ENCODE data around the gene SLFNL1.

The SLFNL1 gene

GRCh38 chr1:40985875-40986274 is 35.6 kb downstream of the SLFNL1 start:
- no peak for DNase-seq

- no peak for DNase-seq
Measured at GRCh38 chr1:40985161-40985560, 36.4 kb downstream of the SLFNL1 start.

- no peak for DNase-seq
Measured at GRCh38 chr1:40984531-40984930, 37.0 kb downstream of the SLFNL1 start.

- no peak for DNase-seq
Measured at GRCh38 chr1:40984066-40984465, 37.5 kb downstream of the SLFNL1 start.

- no peak for DNase-seq
Measured at GRCh38 chr1:40983286-40983685, 38.2 kb downstream of the SLFNL1 start.

- DNase-seq = no peak
Measured at GRCh38 chr1:40982721-40983120, 38.8 kb downstream of the SLFNL1 start.

GRCh38 chr1:40981691-40982448 is 39.7 kb downstream of the SLFNL1 start:
- no peak for DNase-seq

GRCh38 chr1:40980453-40981121 is 40.9 kb downstream of the SLFNL1 start:
- DNase-seq = peak; percentile 60

GRCh38 chr1:40980068-40980452 is 41.5 kb downstream of the SLFNL1 start:
- no peak for DNase-seq

- DNase-seq = peak; percentile 87
Measured at GRCh38 chr1:40979241-40980067, 42.1 kb downstream of the SLFNL1 start, which contains the start of gene CTPS1. Gene CTPS1, plus strand, starts transcription at chr1:40979696. Its CDS starts 3,595 bp downstream, at chr1:40983291.

- no peak for DNase-seq
Measured at GRCh38 chr1:40978886-40979240, 42.7 kb downstream of the SLFNL1 start.

- DNase-seq = no peak
Measured at GRCh38 chr1:40977716-40978115, 43.8 kb downstream of the SLFNL1 start.

GRCh38 chr1:40976952-40977690 is 44.4 kb downstream of the SLFNL1 start:
- DNase-seq = no peak

- no peak for DNase-seq
Measured at GRCh38 chr1:40974945-40975344, 46.6 kb downstream of the SLFNL1 start.

- no peak for DNase-seq
Measured at GRCh38 chr1:40973912-40974311, 47.6 kb downstream of the SLFNL1 start.

- no peak for DNase-seq
Measured at GRCh38 chr1:40971966-40972365, 49.6 kb downstream of the SLFNL1 start.

- DNase-seq = no peak
Measured at GRCh38 chr1:40969445-40969844, 52.1 kb downstream of the SLFNL1 start.

- no peak for DNase-seq
Measured at GRCh38 chr1:40966417-40966816, 55.1 kb downstream of the SLFNL1 start.

Data from DMS79 (cell line).